NCI-H82 (cell line): Measurements from ENCODE around the gene SULT1C4.

ENCODE experiments used
- DNase-seq: peaks from one replicate; lab custom pipeline; 2025; lab: John Stamatoyannopoulos, UW

The SULT1C4 gene

DNA sequence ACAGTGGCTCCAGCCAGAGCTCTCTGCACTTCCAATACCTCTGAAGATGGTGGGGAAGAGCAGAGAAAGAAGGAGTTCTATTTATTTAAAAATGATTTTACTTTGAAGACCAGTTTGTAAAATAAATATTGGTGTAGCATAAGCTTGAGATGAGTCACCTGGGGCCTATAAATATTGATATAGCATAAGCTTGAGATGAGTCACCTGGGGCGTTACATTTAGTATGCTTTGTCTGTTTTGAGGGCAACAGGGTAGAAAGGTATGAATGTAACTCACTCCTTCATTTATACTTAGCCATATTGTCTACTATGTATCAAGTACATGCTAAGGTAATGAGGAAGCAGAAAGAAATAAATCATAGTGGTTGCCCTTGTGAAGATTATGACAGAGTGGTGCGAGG, 7.7 kb upstream of the SULT1C4 start:
- DNase-seq = no peak

DNA sequence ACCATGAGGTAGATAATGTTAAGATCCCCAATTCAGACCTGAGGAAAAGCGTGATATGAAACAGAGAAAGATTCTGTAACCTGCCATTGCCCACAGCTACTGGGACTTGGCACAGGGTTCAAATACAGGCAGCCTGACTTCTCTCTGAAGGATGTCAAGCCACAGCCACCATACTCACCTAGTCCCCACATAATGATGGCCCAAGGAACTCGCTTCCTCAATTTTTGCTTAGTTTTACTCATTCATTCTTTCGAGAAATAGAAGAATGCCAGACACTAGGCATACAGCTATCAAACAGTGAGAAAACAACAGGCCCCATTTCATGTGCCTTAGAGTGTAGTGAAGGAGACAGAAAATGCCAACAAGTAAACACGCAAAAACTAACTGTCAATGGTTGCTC, 980 bp upstream of the SULT1C4 start:
- DNase-seq = no peak

DNA sequence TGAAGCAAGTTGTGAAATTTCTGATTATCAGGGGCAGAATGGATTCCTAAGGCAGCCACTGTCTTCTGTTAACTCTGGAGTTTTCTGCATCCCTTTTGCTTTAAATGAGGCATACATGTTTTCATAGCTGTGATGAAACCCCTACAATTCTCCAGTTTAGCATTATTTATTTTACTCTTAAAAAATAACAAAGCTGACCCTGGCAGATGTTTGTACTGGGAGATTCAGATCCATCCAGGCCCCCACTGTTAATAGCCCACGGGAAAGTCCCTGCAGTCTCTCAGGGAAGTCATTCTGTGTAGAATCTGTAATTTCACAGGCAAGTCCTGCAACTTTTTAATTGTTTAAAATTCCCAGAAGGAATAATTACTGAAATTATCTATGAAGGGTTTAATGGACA, 353 bp upstream of the SULT1C4 start:
- no peak for DNase-seq

DNA sequence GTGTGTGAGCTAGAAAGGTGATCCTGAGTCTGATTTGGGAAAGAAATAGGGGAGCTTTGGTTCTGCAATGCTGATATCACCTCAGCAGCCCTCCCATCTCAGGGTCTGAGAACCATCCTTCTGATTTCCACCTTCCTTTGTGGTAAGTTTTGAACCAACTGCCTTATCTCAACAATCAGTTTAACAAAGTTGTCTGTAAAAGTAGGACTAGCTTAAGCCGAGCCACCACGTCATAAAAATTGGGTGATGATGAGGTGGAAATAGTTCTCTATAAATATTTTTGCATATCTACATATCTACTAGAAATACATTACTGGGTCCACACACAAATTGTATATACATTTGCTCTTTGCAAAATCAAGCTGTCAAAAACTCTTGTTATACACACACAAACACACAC, 1.1 kb downstream of the SULT1C4 start:
- DNase-seq = no peak

DNA sequence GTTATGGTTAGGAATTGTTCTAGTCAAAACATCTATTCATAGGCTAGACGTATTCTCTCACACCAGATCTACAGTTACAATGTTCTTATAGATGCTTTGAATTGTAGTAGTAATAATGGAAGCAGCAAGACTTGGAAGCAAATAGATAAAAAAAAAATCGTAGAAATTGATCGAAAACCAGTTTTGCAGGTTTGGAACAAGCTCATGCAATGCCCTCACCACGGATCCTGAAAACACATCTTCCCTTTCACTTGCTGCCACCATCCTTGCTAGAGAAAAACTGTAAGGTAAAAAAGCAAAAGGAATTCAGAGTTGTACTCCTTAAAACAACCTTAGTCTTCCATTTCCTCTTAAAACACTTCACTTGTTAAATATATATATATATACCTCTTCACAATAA, 4.4 kb downstream of the SULT1C4 start:
- no peak for DNase-seq

DNA sequence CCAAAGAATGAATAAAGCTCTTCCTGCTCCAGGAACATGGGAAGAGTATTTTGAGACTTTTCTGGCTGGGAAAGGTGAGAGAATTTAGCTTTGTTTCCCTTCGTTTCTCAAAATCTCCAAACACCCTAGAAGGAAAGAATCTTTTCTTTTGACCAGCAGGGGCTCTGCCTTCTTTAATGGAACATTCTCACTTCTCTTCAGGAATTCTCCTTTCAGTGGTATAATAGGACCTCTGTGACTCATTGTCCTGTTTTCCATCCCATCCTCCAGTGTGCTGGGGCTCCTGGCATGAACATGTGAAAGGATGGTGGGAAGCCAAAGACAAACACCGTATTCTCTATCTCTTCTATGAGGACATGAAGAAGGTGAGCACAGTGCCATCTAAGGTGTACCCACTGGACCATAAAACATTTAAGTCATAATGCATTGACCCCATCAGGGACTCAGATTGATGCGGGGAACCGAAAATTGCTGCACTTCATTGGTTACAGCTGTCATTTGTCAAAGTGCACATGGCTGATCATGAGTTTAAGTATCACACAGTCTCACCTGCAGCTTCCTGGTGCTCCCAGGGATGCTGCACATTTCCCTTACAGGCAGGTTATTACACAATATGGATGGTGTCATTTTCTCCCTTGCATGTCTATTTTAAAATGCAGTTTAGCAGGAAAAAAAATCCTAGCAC, 5.5 kb downstream of the SULT1C4 start:
- no peak for DNase-seq

DNA sequence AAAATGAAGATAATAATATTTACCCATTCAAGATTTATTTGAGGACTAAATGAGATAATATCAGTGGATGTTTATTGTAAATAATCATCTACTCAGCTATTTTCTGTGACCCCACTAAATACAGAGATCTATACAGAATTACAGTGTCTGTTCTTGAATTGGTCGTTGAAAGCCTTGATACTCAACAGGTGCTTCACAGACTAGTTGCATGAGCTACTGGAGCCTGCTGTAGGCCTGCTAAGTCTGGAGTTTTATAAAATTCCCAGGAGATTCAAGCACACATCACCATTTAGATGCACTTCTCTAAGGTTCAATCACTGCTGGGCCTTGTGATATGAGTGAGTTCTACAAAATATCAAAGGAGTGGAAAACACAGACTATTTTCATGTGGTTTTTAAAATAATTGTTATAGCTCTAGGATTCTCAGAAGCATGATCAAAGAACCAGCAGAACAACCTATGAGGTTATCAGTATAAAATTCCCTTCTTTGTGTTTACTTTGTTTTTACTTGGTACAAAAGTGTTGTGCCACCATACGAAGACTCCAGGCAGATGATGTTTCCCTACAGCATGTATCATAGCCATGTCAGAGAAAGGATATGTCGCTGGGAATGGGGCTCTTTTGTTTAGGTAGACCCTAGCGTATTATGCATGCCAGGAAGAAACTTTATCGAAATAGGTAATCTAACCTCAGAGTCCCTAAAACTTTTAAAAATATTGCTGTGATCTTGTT, 7.1 kb downstream of the SULT1C4 start:
- DNase-seq = no peak

DNA sequence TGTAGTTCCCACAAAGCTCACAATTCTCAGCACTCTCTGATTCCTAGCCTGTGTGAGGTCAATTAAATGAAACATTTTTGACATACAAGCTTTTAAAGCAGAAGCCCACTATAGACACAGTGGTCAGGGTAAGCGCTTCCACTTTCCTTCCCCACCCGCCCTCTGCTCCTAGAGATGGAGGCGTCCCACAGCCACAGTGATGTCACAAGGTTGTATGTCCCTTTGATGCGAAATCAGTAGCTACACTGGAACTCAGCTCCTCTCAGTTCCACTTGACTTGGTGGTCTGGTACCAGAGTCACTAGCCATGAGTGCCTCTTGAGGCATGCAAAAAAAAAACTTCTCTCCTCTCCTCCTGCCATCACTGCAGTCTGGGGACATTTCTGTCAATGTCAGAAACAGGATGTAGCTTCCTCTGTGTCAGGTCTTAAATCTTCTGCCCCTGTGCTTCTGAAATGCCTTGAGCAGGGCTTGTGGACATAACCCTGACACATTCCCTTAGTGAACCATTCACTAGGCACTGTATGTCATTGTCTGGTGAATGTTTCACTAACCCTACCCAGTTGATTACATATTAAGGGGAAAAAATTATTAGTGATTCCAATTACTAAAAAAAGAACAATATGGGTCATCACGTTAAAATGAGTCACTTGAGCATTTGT, 7.8 kb downstream of the SULT1C4 start:
- DNase-seq = no peak

DNA sequence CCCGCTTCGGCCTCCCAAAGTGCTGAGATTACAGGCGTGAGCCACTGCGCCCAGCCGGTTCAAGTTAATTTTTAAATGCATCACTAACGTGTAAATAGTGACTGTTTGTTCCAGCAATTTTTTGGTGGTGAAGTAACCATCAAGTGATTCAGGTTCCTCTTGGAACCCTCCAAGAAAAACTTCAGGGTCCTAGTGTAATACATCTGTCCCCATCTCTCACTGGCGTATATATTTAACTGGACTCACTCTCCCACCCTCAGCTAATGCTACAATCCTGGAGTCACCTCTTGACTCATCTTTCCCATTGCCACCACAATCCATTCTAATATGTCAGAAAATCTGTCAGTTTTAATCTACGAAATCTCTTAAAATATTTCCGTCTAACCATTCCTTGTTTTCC, 10.3 kb downstream of the SULT1C4 start:
- no peak for DNase-seq

DNA sequence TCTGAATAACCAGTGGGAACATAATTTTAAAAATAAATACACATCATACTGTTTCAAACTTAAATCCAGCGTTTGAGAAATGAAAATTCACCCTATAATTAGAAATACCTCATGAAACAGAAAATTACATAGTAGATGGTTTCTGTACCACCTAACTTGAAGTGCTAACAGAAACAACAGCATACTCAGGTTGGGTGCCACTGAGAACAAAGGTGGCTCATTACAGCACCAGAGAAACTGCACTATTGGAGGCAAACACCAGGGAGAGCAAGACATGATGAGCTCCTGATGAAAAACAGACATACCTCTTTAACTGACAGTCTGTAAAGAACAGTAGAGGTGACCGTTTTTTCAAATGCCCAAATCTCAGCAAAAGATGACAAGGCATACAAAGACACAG, 12.6 kb downstream of the SULT1C4 start:
- DNase-seq = no peak

DNA sequence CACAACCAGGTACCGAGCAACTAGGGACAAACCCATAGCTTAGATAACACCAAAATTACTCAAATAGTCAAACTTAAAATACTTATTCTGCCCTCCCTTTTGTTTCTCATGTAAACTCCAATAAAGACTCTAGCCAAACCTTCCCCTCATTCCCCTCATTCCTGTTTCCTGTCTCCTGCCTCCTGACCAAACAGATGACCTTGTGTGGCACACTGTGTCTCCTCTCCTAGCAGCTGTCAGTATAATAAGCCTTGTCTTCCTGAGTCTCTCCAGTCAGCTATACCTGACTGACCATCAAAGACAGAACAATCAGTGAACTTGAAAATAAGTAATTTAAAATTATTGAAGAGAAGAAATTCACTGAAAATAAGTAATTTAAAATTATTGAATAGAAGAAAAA, 14.3 kb downstream of the SULT1C4 start:
- DNase-seq = no peak

DNA sequence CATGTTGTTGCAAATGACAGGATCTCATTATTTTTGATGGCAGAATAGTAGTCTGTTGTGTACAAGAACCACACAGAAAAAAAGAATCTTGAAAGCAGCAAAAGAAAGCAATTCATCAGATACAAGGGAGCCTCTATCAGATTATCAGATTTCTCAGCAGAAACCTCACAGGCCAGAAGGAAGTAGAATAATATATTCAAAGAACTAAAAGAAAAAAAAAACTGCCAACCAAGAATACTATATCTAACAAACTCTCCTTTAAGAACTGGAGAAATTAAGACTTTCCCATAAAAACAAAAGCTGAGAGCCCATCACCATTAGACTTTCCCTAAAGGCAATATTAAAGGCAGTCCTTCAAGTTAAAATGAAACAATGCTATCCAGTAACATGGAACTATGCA, 15.4 kb downstream of the SULT1C4 start:
- DNase-seq = no peak

DNA sequence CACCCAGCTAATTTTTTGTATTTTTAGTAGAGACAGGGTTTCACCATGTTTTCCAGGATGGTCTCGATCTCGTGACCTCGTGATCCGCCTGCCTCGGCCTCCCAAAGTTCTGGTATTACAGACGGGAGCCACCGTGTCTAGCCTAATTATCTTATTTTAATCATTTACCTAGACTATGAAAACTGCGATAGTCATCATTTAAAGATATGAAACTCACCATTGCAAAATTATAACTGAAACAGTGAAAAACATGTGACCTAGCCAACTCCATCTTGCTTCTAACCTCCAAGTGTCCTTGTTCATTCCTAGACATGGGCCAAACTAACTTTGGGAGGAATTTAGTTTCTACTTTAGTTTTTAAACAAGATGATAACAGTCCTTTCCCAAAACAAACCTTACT, 17.4 kb downstream of the SULT1C4 start:
- no peak for DNase-seq

DNA sequence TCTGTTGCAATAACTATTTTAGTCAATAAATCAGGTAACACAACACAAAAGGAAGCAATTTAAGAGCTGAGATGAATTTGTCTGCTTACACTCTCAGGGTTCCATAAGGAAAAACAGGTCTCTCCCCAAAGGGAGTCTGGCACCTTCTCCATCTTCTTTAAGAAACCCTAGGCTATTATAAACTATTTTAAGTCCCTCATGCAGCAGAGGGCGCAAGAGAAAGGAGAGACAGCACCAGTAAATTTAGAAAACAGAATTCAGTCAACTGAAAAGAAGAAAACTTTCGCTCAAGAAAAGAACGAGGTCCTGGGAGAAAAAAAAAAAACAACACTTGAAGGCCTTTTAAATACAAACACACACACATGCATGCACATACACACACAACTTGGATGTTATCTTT, 19.1 kb downstream of the SULT1C4 start:
- DNase-seq = peak; percentile 56

DNA sequence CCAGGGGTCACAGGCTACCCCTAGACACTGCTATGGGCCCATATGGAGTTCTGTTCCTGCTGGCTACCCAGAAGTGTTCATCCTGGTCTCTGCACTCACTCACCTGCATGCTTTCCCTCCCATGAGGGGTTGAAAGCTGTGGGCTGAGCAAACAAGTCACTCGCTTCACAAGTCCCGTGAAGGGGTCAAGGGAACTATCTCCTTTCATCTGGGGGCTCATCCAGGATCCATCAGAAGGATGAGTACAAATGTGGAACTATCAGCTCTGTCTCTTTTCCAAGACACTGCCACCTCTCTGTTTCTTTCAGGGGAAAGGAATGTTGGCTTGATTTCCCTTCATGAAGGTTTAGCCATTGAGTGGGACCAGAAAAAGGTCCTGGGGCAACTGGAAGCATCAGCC, 21.7 kb downstream of the SULT1C4 start:
- DNase-seq = no peak

DNA sequence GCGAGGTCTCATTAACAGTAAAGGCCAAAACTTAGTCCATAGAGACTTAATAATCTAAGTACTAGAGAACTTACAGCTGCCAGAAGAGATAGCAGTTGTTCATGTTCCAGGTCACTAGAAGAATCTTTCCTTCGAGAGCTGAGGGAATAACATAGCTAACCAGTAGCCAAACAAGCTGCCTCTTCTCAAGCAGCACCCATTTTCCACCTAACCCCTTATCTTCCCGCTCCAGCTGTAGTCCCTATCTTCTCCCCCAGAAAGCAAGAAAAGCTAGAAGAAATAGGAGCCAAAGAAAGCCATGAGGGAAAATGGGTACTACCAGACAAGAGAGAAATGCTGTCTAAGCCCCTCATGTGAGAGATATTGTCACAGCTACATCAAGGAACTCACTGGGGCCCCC, 24.0 kb downstream of the SULT1C4 start:
- DNase-seq = no peak

DNA sequence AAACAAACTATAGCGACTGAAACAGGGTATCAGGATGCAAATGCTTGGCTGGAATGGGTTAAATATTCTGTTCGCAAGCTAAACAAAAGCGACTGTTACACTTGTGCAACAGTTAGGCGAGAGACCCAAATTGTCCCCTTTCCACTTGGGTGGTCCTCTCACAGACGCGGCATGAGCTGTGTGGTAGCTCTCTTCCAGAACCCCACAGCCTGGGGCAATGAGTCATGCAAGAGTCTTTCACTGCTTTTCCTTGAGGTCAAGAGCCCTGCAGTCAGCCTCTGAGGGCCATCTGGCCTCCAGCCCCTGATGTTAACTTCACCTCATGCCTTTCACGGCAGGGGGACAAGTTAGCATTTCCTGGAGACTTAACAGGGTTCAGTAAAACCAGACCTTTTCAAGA, 25.7 kb downstream of the SULT1C4 start:
- no peak for DNase-seq

DNA sequence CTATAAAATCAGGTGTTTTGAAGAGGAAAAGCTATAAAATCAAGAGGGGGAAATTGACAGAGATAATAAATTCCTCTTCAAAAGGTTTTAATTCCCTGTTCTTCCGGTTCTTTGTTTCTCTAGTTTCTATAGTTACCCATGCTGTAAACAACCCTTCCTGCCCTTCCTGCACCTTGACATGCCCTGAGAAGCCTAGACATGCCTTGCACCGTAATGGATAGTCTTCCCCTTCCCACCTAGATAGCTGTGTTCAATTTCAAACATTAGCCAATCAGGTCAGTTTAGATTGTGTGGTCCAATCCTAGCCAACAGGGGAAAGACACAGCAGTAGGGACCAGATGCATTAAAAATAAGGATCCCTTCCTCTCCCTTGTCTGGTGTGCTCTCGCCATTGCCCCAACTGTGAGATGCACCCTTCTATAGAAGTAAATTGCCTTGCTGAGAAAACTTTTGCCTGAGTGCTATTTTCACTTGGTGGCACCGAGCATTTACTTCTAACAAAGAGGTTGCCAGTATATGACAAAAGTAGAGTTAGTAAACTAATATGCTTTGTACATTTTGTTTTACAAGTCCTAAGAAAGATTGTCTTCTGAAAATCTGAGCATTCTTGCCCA, 27.1 kb downstream of the SULT1C4 start:
- no peak for DNase-seq

DNA sequence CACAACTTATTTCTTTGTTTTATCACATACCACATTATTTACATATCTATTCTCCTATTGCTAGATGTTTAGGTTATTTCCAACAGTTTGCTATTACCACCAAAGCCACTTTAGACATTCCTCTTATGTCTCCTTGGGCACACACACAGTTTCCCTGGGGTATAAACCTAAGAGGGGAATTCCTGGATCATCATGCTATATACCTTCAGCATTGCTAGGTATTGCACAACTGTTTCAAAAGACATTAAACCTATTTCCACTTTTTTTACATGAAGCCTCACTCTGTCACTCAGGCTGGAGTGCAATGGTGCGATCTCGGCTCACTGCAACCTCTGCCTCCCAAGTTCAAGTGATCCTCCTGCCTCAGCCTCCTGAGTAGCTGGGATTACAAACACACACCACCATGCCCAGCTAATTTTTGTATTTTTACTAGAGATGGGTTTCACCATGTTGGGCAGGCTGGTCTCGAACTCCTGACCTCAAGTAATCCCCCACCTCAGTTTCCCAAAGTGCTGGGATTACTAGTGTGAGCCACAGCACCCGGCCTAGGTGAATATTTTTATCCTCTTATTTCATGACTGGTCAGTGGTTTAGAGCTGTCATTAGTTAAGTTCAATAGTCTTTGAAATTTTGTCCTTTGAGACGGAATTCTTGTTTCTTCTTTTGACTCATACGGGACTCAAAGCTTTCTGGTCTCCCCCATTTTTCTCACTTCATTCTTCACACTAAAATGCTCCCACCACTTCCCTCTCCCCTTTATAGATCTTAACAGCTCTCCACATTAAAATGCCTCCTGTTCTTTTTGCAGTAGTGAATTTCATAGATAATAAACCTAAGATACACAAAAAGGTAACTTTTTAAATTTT, 30.3 kb downstream of the SULT1C4 start:
- no peak for DNase-seq

DNA sequence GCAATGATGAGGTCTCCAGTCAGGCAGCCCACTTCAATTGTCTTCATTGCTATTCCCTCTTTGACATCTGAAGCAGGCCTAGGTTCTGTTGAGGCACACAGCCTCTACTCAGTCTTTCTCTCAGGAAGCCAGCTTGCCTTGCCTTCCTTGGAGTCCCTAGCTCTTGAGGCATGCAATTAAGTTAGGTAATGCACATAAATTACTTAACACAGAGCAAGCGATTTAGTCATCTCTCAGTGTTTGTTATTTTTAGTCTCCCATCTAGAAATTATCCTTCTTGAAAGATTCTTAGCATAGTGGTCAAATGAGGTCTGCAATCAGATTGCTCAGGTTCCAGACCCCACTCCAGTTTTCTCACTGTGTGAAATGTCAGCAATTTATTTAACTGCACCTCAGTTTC, 32.0 kb downstream of the SULT1C4 start:
- no peak for DNase-seq

DNA sequence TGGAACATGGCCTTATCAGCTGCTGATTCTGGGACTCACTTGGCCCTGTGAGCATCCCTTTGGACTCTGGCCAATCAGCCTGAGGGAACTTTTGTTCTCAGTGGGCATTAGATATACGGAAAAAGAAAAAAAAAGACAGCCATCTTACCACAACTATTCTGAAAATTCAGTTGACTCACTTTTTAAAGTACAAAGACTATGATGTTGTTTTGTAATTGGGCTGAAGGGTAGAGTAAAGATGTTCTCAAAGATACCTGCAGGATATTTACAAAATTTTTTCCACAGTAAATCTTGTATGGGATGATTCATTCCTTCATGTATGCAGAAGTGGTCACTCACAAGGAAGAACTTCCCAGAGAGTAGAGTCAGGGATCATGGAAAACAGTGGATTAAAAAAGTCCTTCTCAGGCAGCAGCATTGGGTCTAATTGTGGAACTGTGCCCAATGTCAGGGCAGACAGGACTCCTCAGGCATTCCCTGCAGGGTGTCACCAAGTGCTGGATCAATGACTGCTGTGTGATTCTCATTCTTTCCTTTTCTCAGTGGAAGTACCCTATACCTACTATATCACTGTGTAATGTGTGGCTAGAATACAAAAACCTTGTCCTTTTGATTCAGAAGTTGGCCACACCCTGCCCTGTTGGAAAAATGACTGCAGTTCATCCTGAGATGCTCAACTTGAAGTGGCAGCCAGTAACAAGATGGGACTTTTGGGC, 35.4 kb downstream of the SULT1C4 start:
- DNase-seq = no peak
